Chondrocyte (in vitro differentiated cells): ENCODE results near the gene C4orf51. TPM values are rescaled to one million over a fixed set of nuclear protein-coding genes. Genes with fewer than 3 reads are reported as not detected.
A peak's percentile ranks its signal among the peaks of the same experiment; 100 is the strongest.
"Not testable (repeated sequence)": the region's sequence is repeated elsewhere in the genome, so short reads cannot be mapped to it uniquely, and the experiment has no call there.

Source experiments
- DNase-seq: peaks from one replicate; pipeline ENCODE4 v3.0.0; 2021; ENCODE audit warnings: mixed read lengths, low spot score
- H3K27ac Mint-ChIP-seq: one replicate; pipeline ENCODE4 v1.8.0; 2021; ENCODE audit warnings: mild to moderate bottlenecking, moderate library complexity, mixed read lengths; ENCODE audit not compliant: unreplicated experiment
- H3K27me3 Mint-ChIP-seq: 2 replicates; pipeline ENCODE4 v1.8.0; 2021; ENCODE audit warnings: low read depth, mixed read lengths
- H3K36me3 Mint-ChIP-seq: 2 replicates; pipeline ENCODE4 v1.8.0; 2021; ENCODE audit warnings: low read depth, mixed read lengths
- H3K4me1 Mint-ChIP-seq: 2 replicates; pipeline ENCODE4 v1.8.0; 2021; ENCODE audit warnings: low read depth, mild to moderate bottlenecking, mixed read lengths
- H3K4me3 Mint-ChIP-seq: one replicate; pipeline ENCODE4 v1.8.0; 2021; ENCODE audit warnings: mild to moderate bottlenecking, moderate library complexity, mixed read lengths; ENCODE audit not compliant: unreplicated experiment
- H3K9me3 Mint-ChIP-seq: 2 replicates; pipeline ENCODE4 v1.8.0; 2021; ENCODE audit warnings: low read depth, mixed read lengths
- CTCF ChIP-seq: fragments of 200-600 bp; sonication (generic); IDR thresholded peaks from 2 replicates; pipeline ENCODE4 v1.5.0; 2021; ENCODE audit warnings: antibody characterized with exemption, mild to moderate bottlenecking, moderate library complexity
- long read RNA-seq: library from polyadenylated mRNA; stranded (forward); transcript quantifications from one replicate; pipeline ENCODE4 v2.0.0, GENCODE V29; 2021
- total RNA-seq: library from RNA; stranded (reverse); gene quantifications from 3 replicates; pipeline ENCODE4 v1.2.1, GENCODE V29; 2021

C4orf51 gene
- not detected in 3 replicates for total RNA-seq
- long read RNA-seq, partial matches to known transcripts: 0 of 1 reads
- long read RNA-seq, other reads (novel, unspliced or antisense): 1 of 1 reads

- Mint-ChIP-seq H3K4me3 (no peak within 1 kb of the TSS), H3K4me1 (peaks cover 15% of the 10 kb centered on the region), H3K27ac (peak within 1 kb of the TSS; percentile 76), H3K36me3 (peaks cover 4% of the 10 kb centered on the region), H3K27me3 (no peaks in the 10 kb centered on the region), H3K9me3 (peaks cover 18% of the 10 kb centered on the region)
- no peak for TF ChIP-seq CTCF
- no peak for DNase-seq
Observed at GRCh38 chr4:145679991-145680455, at the start of gene C4orf51. C4orf51 (plus strand) TSS chr4:145680146; CDS start chr4:145680204, 58 bp downstream.

GRCh38 chr4:145635117-145635516 is 44.8 kb upstream of the C4orf51 start:
- H3K27ac Mint-ChIP-seq: no peak overlapping the region
- no peak for TF ChIP-seq CTCF
- no peaks in the 10 kb centered on the region for H3K27me3 Mint-ChIP-seq

GRCh38 chr4:145635630-145636029 is 44.3 kb upstream of the C4orf51 start:
- Mint-ChIP-seq H3K4me3 (no peak overlapping the region), H3K9me3 (peaks cover 3% of the 10 kb centered on the region), H3K4me1 (peaks cover 6% of the 10 kb centered on the region), H3K27me3 (no peaks in the 10 kb centered on the region), H3K36me3 (peaks cover 6% of the 10 kb centered on the region), H3K27ac (no peak overlapping the region)
- TF ChIP-seq CTCF: no peak
- DNase-seq: no peak

More at GRCh38 chr4:145635117-145635516, 44.8 kb upstream of the C4orf51 start:
- H3K4me3 Mint-ChIP-seq: no peak overlapping the region
- H3K36me3 Mint-ChIP-seq: peaks cover 7% of the 10 kb centered on the region
- H3K4me1 Mint-ChIP-seq: peaks cover under 1% of the 10 kb centered on the region
- no peak for DNase-seq
- peaks cover 3% of the 10 kb centered on the region for H3K9me3 Mint-ChIP-seq

GRCh38 chr4:145639186-145639698 is 40.7 kb upstream of the C4orf51 start:
- Mint-ChIP-seq H3K4me1 (peaks cover 13% of the 10 kb centered on the region), H3K9me3 (no peaks in the 10 kb centered on the region), H3K4me3 (no peak overlapping the region), H3K36me3 (peaks cover 4% of the 10 kb centered on the region), H3K27ac (no peak overlapping the region), H3K27me3 (no peaks in the 10 kb centered on the region)
- TF ChIP-seq CTCF: no peak
- no peak for DNase-seq

- H3K36me3 Mint-ChIP-seq, DNase-seq, H3K4me3 Mint-ChIP-seq, H3K27me3 Mint-ChIP-seq, H3K9me3 Mint-ChIP-seq: not testable (repeated sequence)
- H3K27ac Mint-ChIP-seq: peak overlapping the region; percentile 12
- peaks cover 17% of the 10 kb centered on the region for H3K4me1 Mint-ChIP-seq
Observed at GRCh38 chr4:145640236-145640635, 39.7 kb upstream of the C4orf51 start.

- no peak overlapping the region for H3K4me3 Mint-ChIP-seq
- TF ChIP-seq CTCF: no peak
- DNase-seq: no peak
- H3K4me1 Mint-ChIP-seq: peaks cover 17% of the 10 kb centered on the region
- no peak overlapping the region for H3K27ac Mint-ChIP-seq
- no peaks in the 10 kb centered on the region for H3K27me3 Mint-ChIP-seq
- H3K9me3 Mint-ChIP-seq: no peaks in the 10 kb centered on the region
- H3K36me3 Mint-ChIP-seq: peaks cover 11% of the 10 kb centered on the region
Observed at GRCh38 chr4:145643295-145643694, 36.7 kb upstream of the C4orf51 start.
